ENCODE results near the gene PRAMEF12.
"Not testable (repeated sequence)": the region's sequence is repeated elsewhere in the genome, so short reads cannot be mapped to it uniquely, and the experiment has no call there.

Gene PRAMEF12

GRCh38 chr1:12772520-12772919, 1.0 kb upstream of the PRAMEF12 start:
- DNase-seq: no peak

- DNase-seq: no peak
These were observed 1.3 kb downstream of the PRAMEF12 start for GRCh38 chr1:12774801-12775345.

- DNase-seq: no peak
These were observed 1.9 kb downstream of the PRAMEF12 start for GRCh38 chr1:12775443-12775842.

GRCh38 chr1:12776801-12777557, 3.4 kb downstream of the PRAMEF12 start:
- no peak for DNase-seq

- no peak for DNase-seq
These were observed 4.5 kb downstream of the PRAMEF12 start for GRCh38 chr1:12778061-12778460.

- DNase-seq: no peak
These were observed 5.4 kb downstream of the PRAMEF12 start for GRCh38 chr1:12778907-12779306.

- DNase-seq: not testable (repeated sequence)
These were observed 8.0 kb downstream of the PRAMEF12 start for GRCh38 chr1:12781488-12781887.

GRCh38 chr1:12783783-12784182, 10.2 kb downstream of the PRAMEF12 start:
- DNase-seq: not testable (repeated sequence)

- not testable (repeated sequence) for DNase-seq
These were observed 11.2 kb downstream of the PRAMEF12 start for GRCh38 chr1:12784729-12785128.

- DNase-seq: not testable (repeated sequence)
These were observed 17.6 kb downstream of the PRAMEF12 start, which contains the start of gene PRAMEF1 for GRCh38 chr1:12791097-12791496. TSS of gene PRAMEF1 (plus strand) at chr1:12791397. CDS start at chr1:12793228, 1,831 bp downstream.

GRCh38 chr1:12798911-12799310, 25.4 kb downstream of the PRAMEF12 start:
- DNase-seq: no peak

- DNase-seq: no peak
These were observed 26.2 kb downstream of the PRAMEF12 start for GRCh38 chr1:12799730-12800129.

- DNase-seq: no peak
These were observed 36.4 kb downstream of the PRAMEF12 start for GRCh38 chr1:12809933-12810332.

GRCh38 chr1:12810691-12811408, 37.3 kb downstream of the PRAMEF12 start:
- DNase-seq: no peak

GRCh38 chr1:12811409-12811784, 37.9 kb downstream of the PRAMEF12 start:
- no peak for DNase-seq

- not testable (repeated sequence) for DNase-seq
These were observed 45.5 kb downstream of the PRAMEF12 start for GRCh38 chr1:12819061-12819460.

All from activated T-cell treated with anti-CD3 and anti-CD28 coated beads, Interleukin-2, amount 50 U/mL, for 48 hours (primary cell).